GM21717 (cell line): ENCODE measurements around the gene SPANXN3.
"Not testable (repeated sequence)": the region's sequence is repeated elsewhere in the genome, so short reads cannot be mapped to it uniquely, and the experiment has no call there.

ENCODE experiments used
- ATAC-seq: cut with Tn5 transposase; IDR thresholded peaks from one replicate; pipeline ENCODE4 v1.9.1; 2021; ENCODE audit warnings: mild to moderate bottlenecking, moderate library complexity; ENCODE audit not compliant: unreplicated experiment

The SPANXN3 gene, protein sequence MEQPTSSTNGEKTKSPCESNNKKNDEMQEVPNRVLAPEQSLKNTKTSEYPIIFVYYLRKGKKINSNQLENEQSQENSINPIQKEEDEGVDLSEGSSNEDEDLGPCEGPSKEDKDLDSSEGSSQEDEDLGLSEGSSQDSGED

GRCh38 chrX:143517375-143517774 is at the start of gene SPANXN3:
TSS of gene SPANXN3 (minus strand) at chrX:143517475. CDS start at chrX:143517391, 84 bp downstream.
- not testable (repeated sequence) for ATAC-seq

DNA sequence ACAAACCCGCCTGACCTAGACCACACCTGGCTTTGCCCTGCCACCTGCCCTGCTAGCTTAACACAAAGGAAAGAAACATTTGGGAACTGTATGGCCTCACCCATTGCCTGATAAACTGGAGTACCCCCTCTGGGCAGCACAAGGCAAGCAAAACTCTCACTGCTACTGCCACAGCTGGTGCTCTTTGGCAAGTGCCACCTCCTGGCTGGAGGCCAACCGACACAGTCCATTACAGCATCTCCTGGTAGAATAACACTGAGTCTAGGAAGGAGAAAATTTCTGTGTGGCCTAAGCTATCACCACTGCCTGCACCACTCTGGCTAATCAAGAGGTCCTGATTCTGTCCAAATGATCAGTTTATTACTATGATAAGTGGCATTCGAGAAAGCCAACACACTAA is 18.9 kb upstream of the SPANXN3 start:
- ATAC-seq, result no peak

DNA sequence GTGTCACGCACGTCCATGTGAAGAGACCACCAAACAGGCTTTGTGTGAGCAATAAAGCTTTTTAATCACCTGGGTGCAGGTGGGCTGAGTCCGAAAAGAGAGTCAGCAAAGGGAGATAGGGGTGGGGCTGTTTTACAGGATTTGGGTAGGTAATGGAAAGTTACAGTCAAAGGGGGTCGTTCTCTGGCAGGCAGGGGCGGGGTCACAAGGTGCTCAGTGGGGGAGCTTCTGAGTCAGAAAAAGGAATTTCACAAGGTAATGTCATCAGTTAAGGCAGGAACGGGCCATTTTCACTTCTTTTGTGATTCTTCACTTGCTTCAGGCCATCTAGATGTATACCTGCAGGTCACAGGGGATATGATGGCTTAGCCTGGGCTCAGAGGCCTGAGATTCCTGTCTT is 15.1 kb downstream of the SPANXN3 start:
- not testable (repeated sequence) for ATAC-seq

- no peak for ATAC-seq
Measured at GRCh38 chrX:143500751-143501150, 16.5 kb downstream of the SPANXN3 start.

- ATAC-seq, result no peak
Measured at GRCh38 chrX:143486105-143486504, 31.2 kb downstream of the SPANXN3 start.

GRCh38 chrX:143476751-143477150 is 40.5 kb downstream of the SPANXN3 start:
- ATAC-seq, result no peak

GRCh38 chrX:143472347-143472938 is 44.8 kb downstream of the SPANXN3 start:
- no peak for ATAC-seq

DNA sequence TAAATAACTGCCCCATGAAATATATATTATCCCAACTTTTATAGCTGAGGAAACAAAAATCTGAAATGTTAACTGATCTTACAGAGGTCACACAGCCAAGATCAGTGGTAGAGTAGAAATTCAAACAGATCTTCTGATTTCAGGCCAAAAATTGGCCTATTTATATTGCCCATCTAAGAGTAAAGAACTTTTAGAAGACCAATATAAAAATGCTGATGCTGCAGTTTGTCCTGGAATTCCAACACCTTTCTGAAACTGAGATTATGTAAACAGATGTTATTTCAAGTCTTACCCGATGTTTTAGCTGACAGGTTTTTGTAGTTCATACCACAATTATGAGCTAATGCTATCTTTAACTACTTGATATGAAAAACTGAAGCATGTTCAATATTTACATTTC is 51.1 kb downstream of the SPANXN3 start:
- no peak for ATAC-seq

DNA sequence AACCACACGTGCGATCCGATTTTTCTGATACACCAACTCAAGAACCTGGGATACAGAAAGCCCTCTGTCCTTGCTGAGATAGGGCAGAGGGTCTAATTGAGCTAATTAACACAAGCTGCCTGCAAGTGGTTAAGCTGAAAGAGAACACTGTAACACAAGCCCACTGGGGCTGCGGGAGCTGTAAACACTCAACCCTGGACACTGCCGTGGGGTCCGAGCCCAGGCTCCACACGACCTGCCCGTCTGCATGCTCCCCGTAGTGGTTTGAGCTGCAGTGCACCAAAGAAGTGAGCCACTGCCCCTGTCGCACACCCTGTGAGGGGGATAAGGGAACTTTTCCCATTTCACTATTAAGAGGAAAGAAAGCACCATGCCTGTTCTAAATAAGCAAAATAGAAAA is 54.6 kb downstream of the SPANXN3 start:
- ATAC-seq, result no peak

DNA sequence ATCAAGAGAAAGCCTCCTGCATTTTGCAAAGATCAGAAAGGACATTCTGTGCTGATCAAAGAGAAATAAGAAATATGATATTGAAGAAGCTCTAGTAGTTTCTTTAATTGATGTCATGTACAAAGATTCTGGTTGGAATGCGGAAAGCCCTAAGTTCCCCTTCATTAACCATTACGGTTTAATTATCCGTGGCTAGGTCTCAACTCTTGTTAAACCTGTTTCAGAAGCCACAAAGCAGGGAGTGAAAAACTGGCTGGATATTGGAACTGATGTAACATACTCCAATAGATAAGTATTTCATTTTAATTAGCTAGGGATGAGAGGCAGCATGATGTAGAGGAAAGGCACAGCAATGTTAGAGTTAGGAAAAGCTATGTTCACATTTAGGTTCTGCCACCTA is 55.7 kb downstream of the SPANXN3 start:
- ATAC-seq, result no peak
